GM18858 (cell line): ENCODE data around the gene PTPN18.

ENCODE experiments used
- ATAC-seq: cut with Tn5 transposase; IDR thresholded peaks from one replicate; pipeline ENCODE4 v1.9.1; 2021; ENCODE audit not compliant: unreplicated experiment

The PTPN18 gene

GRCh38 chr2:130339885-130340745, 15.7 kb upstream of the PTPN18 start:
- ATAC-seq: no peak

- ATAC-seq: no peak
These were observed 14.3 kb upstream of the PTPN18 start for GRCh38 chr2:130341562-130342019.

- peak; percentile 73 for ATAC-seq
These were observed 13.8 kb upstream of the PTPN18 start for GRCh38 chr2:130342020-130342532.

GRCh38 chr2:130342533-130343275, 13.2 kb upstream of the PTPN18 start, which contains the start of gene IMP4:
TSS of gene IMP4 (plus strand) at chr2:130342897. CDS start at chr2:130342933, 36 bp downstream.
- ATAC-seq: peak; percentile 81

GRCh38 chr2:130344578-130344977, 11.3 kb upstream of the PTPN18 start:
- ATAC-seq: no peak

GRCh38 chr2:130345091-130345490, 10.8 kb upstream of the PTPN18 start:
- ATAC-seq: no peak

GRCh38 chr2:130345611-130346010, 10.2 kb upstream of the PTPN18 start:
- ATAC-seq: no peak

GRCh38 chr2:130346041-130346740, 9.7 kb upstream of the PTPN18 start:
- no peak for ATAC-seq

- ATAC-seq: no peak
These were observed 9.2 kb upstream of the PTPN18 start for GRCh38 chr2:130346741-130347066.

GRCh38 chr2:130347220-130347925, 8.5 kb upstream of the PTPN18 start:
- ATAC-seq: no peak

- ATAC-seq: no peak
These were observed 6.7 kb upstream of the PTPN18 start for GRCh38 chr2:130349174-130349573.

GRCh38 chr2:130351711-130352110, 4.1 kb upstream of the PTPN18 start:
- ATAC-seq: no peak

- no peak for ATAC-seq
These were observed 3.6 kb upstream of the PTPN18 start for GRCh38 chr2:130352237-130352636.

- no peak for ATAC-seq
These were observed 2.3 kb upstream of the PTPN18 start for GRCh38 chr2:130353291-130354138.

GRCh38 chr2:130354139-130354428, 1.8 kb upstream of the PTPN18 start:
- ATAC-seq: no peak

GRCh38 chr2:130355172-130355577, 681 bp upstream of the PTPN18 start:
- ATAC-seq: no peak

GRCh38 chr2:130357864-130358263, 2.0 kb downstream of the PTPN18 start:
- ATAC-seq: no peak

GRCh38 chr2:130358420-130359350, 2.8 kb downstream of the PTPN18 start:
- no peak for ATAC-seq

- ATAC-seq: no peak
These were observed 3.6 kb downstream of the PTPN18 start for GRCh38 chr2:130359466-130359865.
